Endothelial cell of umbilical vein (primary cell): ENCODE measurements around the gene PEX5L. TPM values are rescaled to one million over a fixed set of nuclear protein-coding genes. Genes with fewer than 3 reads are reported as not detected.

Source experiments
- BruUV-seq: library from RNA; stranded (reverse); fragments of 400-500 nt; replicated peaks from 2 replicates; lab custom pipeline; 2021; lab: Mats Ljungman, UMichigan
- CTCF ChIA-PET: fragments of 300-600, 350-600 bp; sonication (Branson Sonifier 250); formaldehyde crosslinking; loops from one replicate; lab custom pipeline; 2021; ENCODE audit warnings: antibody characterized with exemption, inconsistent platforms; lab: Charles Lee
- POLR2A ChIA-PET: fragments of 300-600, 350-600 bp; sonication (Branson Sonifier 250); formaldehyde crosslinking; loops from one replicate; lab custom pipeline; 2021; ENCODE audit warnings: antibody characterized with exemption, inconsistent platforms; lab: Charles Lee
- DNase-seq: peaks from one replicate; pipeline ENCODE4 v3.0.0-alpha.2; 2011; ENCODE audit warnings: low read depth, low spot score
- FAIRE-seq: peaks from 2 replicates; lab custom pipeline; 2011; peaks lifted over from hg19 to GRCh38; lab: Jason Lieb, UNC
- H2AFZ ChIP-seq: 2 replicates; pipeline ENCODE4 v1.6.0; 2012; ENCODE audit warnings: low read depth, low read length, control low read depth, inconsistent platforms
- H3K27ac ChIP-seq: 2 replicates; pipeline ENCODE4 v1.5.1; 2011; ENCODE audit warnings: low read depth, mild to moderate bottlenecking, control low read depth, low read length, moderate library complexity; ENCODE audit not compliant: insufficient read depth
- H3K27me3 ChIP-seq, 2 experiments: 2 replicates each; pipeline versions ENCODE4 v1.6.0 to v1.6.1; 2011; ENCODE audit warnings: low read length in 2 of 2, mixed read lengths in 1 of 2; ENCODE audit not compliant: control insufficient read depth in 2 of 2, insufficient read depth in 2 of 2
- H3K36me3 ChIP-seq, 2 experiments: 2 replicates in 1 of 2; 3 replicates in 1 of 2; pipeline ENCODE4 v1.5.1; 2011; ENCODE audit warnings: low read length in 2 of 2, mild to moderate bottlenecking in 1 of 2, moderate library complexity in 1 of 2; ENCODE audit not compliant: control insufficient read depth in 2 of 2, insufficient read depth in 2 of 2; ENCODE audit errors: extremely low read depth in 1 of 2
- H3K4me1 ChIP-seq: 3 replicates; pipeline ENCODE4 v1.5.1; 2011; ENCODE audit warnings: mild to moderate bottlenecking, low read length; ENCODE audit not compliant: control insufficient read depth, insufficient read depth; ENCODE audit errors: extremely low read depth
- H3K4me2 ChIP-seq: 2 replicates; pipeline ENCODE4 v1.6.1; 2011; ENCODE audit warnings: low read length, control low read depth, mixed read lengths; ENCODE audit not compliant: insufficient read depth
- H3K4me3 ChIP-seq, 3 experiments: fragments of 200-600 bp in 1 of 3; sonication (generic), shearing (Covaris generic) in 1 of 3; replicated peaks in 1 of 3; 2 replicates each; pipeline ENCODE4 v1.5.1; 2011 to 2016; ENCODE audit warnings: control low read depth in 3 of 3, low read length in 3 of 3, mild to moderate bottlenecking in 2 of 3, inconsistent platforms in 1 of 3, low read depth in 1 of 3, moderate library complexity in 1 of 3; ENCODE audit not compliant: insufficient read depth in 1 of 3
- H3K79me2 ChIP-seq: 2 replicates; pipeline ENCODE4 v1.6.0; 2012; ENCODE audit warnings: low read length, inconsistent platforms; ENCODE audit not compliant: control insufficient read depth, insufficient read depth
- H3K9ac ChIP-seq: replicated peaks from 2 replicates; pipeline ENCODE3; 2011; ENCODE audit warnings: low read length, control low read depth; ENCODE audit not compliant: insufficient read depth; ENCODE audit errors: extremely low read depth
- H3K9me1 ChIP-seq: replicated peaks from 3 replicates; pipeline ENCODE4 v1.6.0; 2011; ENCODE audit warnings: mild to moderate bottlenecking, low read length; ENCODE audit not compliant: control insufficient read depth, insufficient read depth; ENCODE audit errors: extremely low read depth
- H3K9me3 ChIP-seq: replicated peaks from 2 replicates; pipeline ENCODE4 v1.5.1; 2012; ENCODE audit warnings: low read length, inconsistent platforms; ENCODE audit not compliant: control insufficient read depth, insufficient read depth
- H4K20me1 ChIP-seq: replicated peaks from 2 replicates; pipeline ENCODE3; 2011; ENCODE audit warnings: mild to moderate bottlenecking, low read length; ENCODE audit not compliant: control insufficient read depth, insufficient read depth; ENCODE audit errors: extremely low read depth
- EZH2 ChIP-seq: IDR thresholded peaks from 2 replicates; pipeline ENCODE4 v1.6.1; 2012; ENCODE audit warnings: borderline replicate concordance, low read depth, mild to moderate bottlenecking, moderate library complexity, low read length, inconsistent platforms; ENCODE audit not compliant: severe bottlenecking
- FOS ChIP-seq: IDR thresholded peaks from 2 replicates; pipeline ENCODE4 v1.6.1; 2011; ENCODE audit warnings: mild to moderate bottlenecking, low read length, moderate library complexity, borderline replicate concordance; ENCODE audit not compliant: insufficient read depth
- GATA2 ChIP-seq: IDR thresholded peaks from 2 replicates; pipeline ENCODE4 v1.7.0; 2011; ENCODE audit warnings: low read depth, mild to moderate bottlenecking, moderate library complexity, mixed read lengths, low read length; ENCODE audit not compliant: insufficient read length, insufficient read depth
- JUN ChIP-seq: IDR thresholded peaks from 2 replicates; pipeline ENCODE4 v1.6.1; 2011; ENCODE audit warnings: borderline replicate concordance, low read depth; ENCODE audit not compliant: insufficient read length, insufficient read depth
- MAX ChIP-seq: IDR thresholded peaks from 2 replicates; pipeline ENCODE4 v1.6.1; 2011; ENCODE audit not compliant: insufficient read depth, insufficient read length
- MYC ChIP-seq: IDR thresholded peaks from one replicate; pipeline ENCODE4 v1.6.1; 2011; ENCODE audit warnings: mild to moderate bottlenecking, low read depth, low read length
- POLR2A ChIP-seq: IDR thresholded peaks from 2 replicates; pipeline ENCODE4 v1.6.1; 2012; ENCODE audit warnings: low read depth, mild to moderate bottlenecking, control low read depth, low read length
- POLR2AphosphoS5 ChIP-seq: IDR thresholded peaks from 2 replicates; pipeline ENCODE4 v1.6.1; 2012; ENCODE audit warnings: low read depth, mild to moderate bottlenecking, control low read depth, low read length, moderate library complexity; ENCODE audit not compliant: insufficient read depth
- dilution Hi-C: fragments of 300-500 bp; cut with MboI; formaldehyde crosslinking; loops from one replicate; pipeline ENCODE4 v1.15.0; 2019; ENCODE audit warnings: low sequenced_read_pairs; ENCODE audit not compliant: extremely low pct_ligation_motif_present
- intact Hi-C: fragments of 100-400 bp; cut with micrococcal nuclease; formaldehyde crosslinking; loops from one replicate; pipeline ENCODE4 v1.10.0; 2022
- polyA plus RNA-seq, 4 experiments: library from polyadenylated mRNA; depleted of rRNA in 3 of 4; stranded (reverse) in 3 of 4; unstranded in 1 of 4; fragments of >200 nt; gene quantifications; 2 replicates each; pipeline versions ENCODE4 v1.2.1 to v1.2.3, GENCODE V29; 2011 to 2012; ENCODE audit warnings: missing spikeins in 1 of 4
- total RNA-seq: library from RNA; stranded (reverse); gene quantifications from 2 replicates; pipeline ENCODE4 v1.2.3, GENCODE V29; 2021
- TF ChIP-seq, protein P1 (sequence below), 2 donors: IDR thresholded peaks; 1 replicate in 1 of 2; 2 replicates in 1 of 2; pipeline ENCODE4 v1.5.1; 2011; ENCODE audit warnings: low read length in 2 of 2, mild to moderate bottlenecking in 2 of 2, moderate library complexity in 2 of 2, control low read depth in 1 of 2, inconsistent platforms in 1 of 2, low read depth in 1 of 2; ENCODE audit not compliant: insufficient read depth in 1 of 2; ENCODE audit errors: extremely low read depth in 1 of 2

PEX5L gene
- total and polyA plus RNA-seq, 2 donors (not counting 3 experiments of a cell fraction or from before 2014, with no cell fraction given): not detected

DNA sequence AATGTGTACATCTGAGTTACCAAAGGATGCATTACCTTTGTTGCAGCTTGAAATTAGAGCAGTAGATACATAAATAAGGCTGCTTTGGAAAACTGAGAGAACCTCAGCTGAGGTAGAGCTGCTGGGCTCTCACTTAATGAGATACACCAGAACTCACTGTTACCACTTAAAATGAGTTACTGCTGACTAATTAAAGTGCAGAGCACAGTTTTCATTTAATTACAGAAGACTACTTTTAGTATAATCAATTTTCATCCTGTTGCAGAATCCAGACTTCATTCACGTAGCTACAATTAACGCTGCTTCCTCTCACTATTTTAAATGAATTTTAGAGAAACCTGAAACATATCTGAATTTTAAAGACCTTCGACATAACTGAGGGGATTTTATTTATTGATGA is 214.4 kb downstream of the PEX5L start:
- H4K20me1 ChIP-seq: no peaks in the 10 kb centered on the region
- no peaks in the 10 kb centered on the region for H3K79me2 ChIP-seq
- no peaks in the 10 kb centered on the region for H3K36me3 ChIP-seq
- TF ChIP-seq MYC: no peak
- no peak for TF ChIP-seq FOS
- no peak for TF ChIP-seq EZH2
- no peak for TF ChIP-seq GATA2
- TF ChIP-seq JUN: no peak
- no peak for TF ChIP-seq POLR2AphosphoS5
- TF ChIP-seq, protein P1, sequence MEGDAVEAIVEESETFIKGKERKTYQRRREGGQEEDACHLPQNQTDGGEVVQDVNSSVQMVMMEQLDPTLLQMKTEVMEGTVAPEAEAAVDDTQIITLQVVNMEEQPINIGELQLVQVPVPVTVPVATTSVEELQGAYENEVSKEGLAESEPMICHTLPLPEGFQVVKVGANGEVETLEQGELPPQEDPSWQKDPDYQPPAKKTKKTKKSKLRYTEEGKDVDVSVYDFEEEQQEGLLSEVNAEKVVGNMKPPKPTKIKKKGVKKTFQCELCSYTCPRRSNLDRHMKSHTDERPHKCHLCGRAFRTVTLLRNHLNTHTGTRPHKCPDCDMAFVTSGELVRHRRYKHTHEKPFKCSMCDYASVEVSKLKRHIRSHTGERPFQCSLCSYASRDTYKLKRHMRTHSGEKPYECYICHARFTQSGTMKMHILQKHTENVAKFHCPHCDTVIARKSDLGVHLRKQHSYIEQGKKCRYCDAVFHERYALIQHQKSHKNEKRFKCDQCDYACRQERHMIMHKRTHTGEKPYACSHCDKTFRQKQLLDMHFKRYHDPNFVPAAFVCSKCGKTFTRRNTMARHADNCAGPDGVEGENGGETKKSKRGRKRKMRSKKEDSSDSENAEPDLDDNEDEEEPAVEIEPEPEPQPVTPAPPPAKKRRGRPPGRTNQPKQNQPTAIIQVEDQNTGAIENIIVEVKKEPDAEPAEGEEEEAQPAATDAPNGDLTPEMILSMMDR (IDR thresholded peaks at IDR 0.05; ENCODE audit: extremely low read depth in 1 of 2, insufficient read depth in 1 of 2, low read depth in 1 of 2, low read length in 2 of 2): no peak
- no peak for TF ChIP-seq MAX
- TF ChIP-seq POLR2A: no peak
- no peaks in the 10 kb centered on the region for H3K9me3 ChIP-seq
- H3K27ac ChIP-seq: no peak overlapping the region
- DNase-seq (no peak), FAIRE-seq (no peak)
- dilution Hi-C loops (no loop called here), intact Hi-C loops (no loop called here)
- ChIA-PET POLR2A (no interaction called here), CTCF (interaction anchor here (1.0 to 3.6 kb wide), 5 partner anchors 11 to 773 kb away, joined by 3 to 29 read pairs (median 3); no protein-coding TSS in a partner anchor)
- H3K4me1 ChIP-seq: no peaks in the 10 kb centered on the region
- H3K4me3 ChIP-seq: no peak overlapping the region
- no peaks in the 10 kb centered on the region for H3K9me1 ChIP-seq
- H3K4me2 ChIP-seq: no peak overlapping the region
- H2AFZ ChIP-seq: no peak overlapping the region
- no TSS peak for BruUV-seq
- no peak overlapping the region for H3K9ac ChIP-seq
- H3K27me3 ChIP-seq: peaks cover 7 to 18% of the 10 kb centered on the region in 2 experiments
